Thoracic aorta (tissue), 2 donors: ENCODE data around the gene COX17. TPM values are rescaled to one million over a fixed set of nuclear protein-coding genes. Genes with fewer than 3 reads are reported as not detected.
A peak's percentile ranks its signal among the peaks of the same experiment; 100 is the strongest.

Source experiments
- ATAC-seq: fragments of 150-250 bp; one replicate; pipeline ENCODE4 v1.8.0; 2017; ENCODE audit warnings: low read depth; ENCODE audit not compliant: insufficient number of reproducible peaks, low FRiP score
- DNase-seq: peaks from one replicate; pipeline ENCODE4 v3.0.0-alpha.2; 2020; ENCODE audit warnings: low spot score
- H3K27ac ChIP-seq, 2 donors: fragments of 200-600 bp; sonication (generic); 1 replicate in 1 of 2; 2 replicates in 1 of 2; pipeline ENCODE4 v1.5.1; 2016; ENCODE audit warnings: mild to moderate bottlenecking in 2 of 2, moderate library complexity in 2 of 2
- H3K27me3 ChIP-seq: fragments of 200-600 bp; sonication (generic); replicated peaks from 2 replicates; pipeline ENCODE4 v1.6.0; 2016; ENCODE audit warnings: mild to moderate bottlenecking; ENCODE audit not compliant: insufficient read depth
- H3K36me3 ChIP-seq: fragments of 200-600 bp; sonication (generic); one replicate; pipeline ENCODE4 v1.5.1; 2016
- H3K4me1 ChIP-seq, 2 donors: fragments of 200-600 bp; sonication (generic); 1 replicate in 1 of 2; 2 replicates in 1 of 2; pipeline versions ENCODE4 v1.5.1 to v1.6.0; 2016; ENCODE audit warnings: low read depth in 2 of 2, mild to moderate bottlenecking in 1 of 2; ENCODE audit not compliant: control insufficient read depth in 1 of 2
- H3K4me3 ChIP-seq: fragments of 200-600 bp; sonication (generic); 2 replicates; pipeline ENCODE4 v1.5.1; 2016; ENCODE audit warnings: mild to moderate bottlenecking
- H3K9me3 ChIP-seq: fragments of 200-600 bp; sonication (generic); 2 replicates; pipeline ENCODE4 v1.5.1; 2016
- CTCF ChIP-seq: fragments of 200-600 bp; sonication (generic); IDR thresholded peaks from one replicate; pipeline ENCODE4 v1.5.1; 2019; ENCODE audit warnings: antibody characterized with exemption
- total RNA-seq, 2 donors: library from RNA; depleted of rRNA; stranded (reverse); fragments of >200 nt; gene quantifications; one replicate each; pipeline versions ENCODE4 v1.1.0 to v1.2.3, GENCODE V29; 2016

The COX17 gene
- total RNA-seq, 2 donors from 2014 or later: 15.2 to 51.3 TPM

GRCh38 chr3:119637679-119638477 lies 39.3 kb downstream of the COX17 start:
- Histone ChIP-seq H3K27ac (peak overlapping the region; percentile 69 to 81), H3K27me3 (no peaks in the 10 kb centered on the region), H3K4me3 (peak overlapping the region; percentile 42), H3K4me1 (peaks cover 7 to 23% of the 10 kb centered on the region in 2 donors), H3K9me3 (no peaks in the 10 kb centered on the region), H3K36me3 (peaks cover 4% of the 10 kb centered on the region)
- DNase-seq (no peak), ATAC-seq (peak; percentile 92)
- TF ChIP-seq CTCF: no peak

- peak overlapping the region; percentile 69 to 81 for H3K27ac ChIP-seq
Observed at GRCh38 chr3:119636891-119637611, 40.2 kb downstream of the COX17 start.

GRCh38 chr3:119636249-119636648 lies 41.0 kb downstream of the COX17 start:
- ATAC-seq: no peak
- Histone ChIP-seq H3K27ac (no peak overlapping the region), H3K4me3 (no peak overlapping the region), H3K4me1 (peaks cover 22 to 39% of the 10 kb centered on the region in 2 donors), H3K27me3 (no peaks in the 10 kb centered on the region), H3K9me3 (no peaks in the 10 kb centered on the region), H3K36me3 (no peaks in the 10 kb centered on the region)
- no peak for DNase-seq
- TF ChIP-seq CTCF: no peak

More at GRCh38 chr3:119636891-119637611, 40.2 kb downstream of the COX17 start:
- Histone ChIP-seq H3K9me3 (no peaks in the 10 kb centered on the region), H3K27me3 (no peaks in the 10 kb centered on the region), H3K4me3 (no peak overlapping the region), H3K36me3 (peaks cover 2% of the 10 kb centered on the region), H3K4me1 (peaks cover 13 to 31% of the 10 kb centered on the region in 2 donors)
- ATAC-seq (no peak), DNase-seq (no peak)
- no peak for TF ChIP-seq CTCF

GRCh38 chr3:119635719-119636118 lies 41.5 kb downstream of the COX17 start:
- no peak for ATAC-seq

More at GRCh38 chr3:119635719-119636118, 41.5 kb downstream of the COX17 start:
- no peaks in the 10 kb centered on the region for H3K27me3 ChIP-seq
- no peak overlapping the region for H3K4me3 ChIP-seq
- peaks cover 25 to 45% of the 10 kb centered on the region in 2 donors for H3K4me1 ChIP-seq
- no peaks in the 10 kb centered on the region for H3K9me3 ChIP-seq
- TF ChIP-seq CTCF: no peak
- H3K27ac ChIP-seq: no peak overlapping the region
- no peaks in the 10 kb centered on the region for H3K36me3 ChIP-seq
- DNase-seq: no peak
